Calu3 (cell line): Measurements from ENCODE around the gene NUDT19. TPM values are rescaled to one million over a fixed set of nuclear protein-coding genes. Genes with fewer than 3 reads are reported as not detected.
"Not testable (repeated sequence)": the region's sequence is repeated elsewhere in the genome, so short reads cannot be mapped to it uniquely, and the experiment has no call there.

Source experiments
- BruUV-seq: library from RNA; stranded (reverse); fragments of 400-500 nt; replicated peaks from 2 replicates; lab custom pipeline; 2021; lab: Mats Ljungman, UMichigan
- CTCF ChIA-PET: fragments of 300-600 bp; sonication (Branson Sonifier 250); formaldehyde crosslinking; loops from one replicate; lab custom pipeline; 2022; ENCODE audit warnings: antibody characterized with exemption; lab: Charles Lee
- DNase-seq: peaks from one replicate; pipeline ENCODE4 v3.0.0; 2022
- H3K27ac Mint-ChIP-seq: one replicate; pipeline ENCODE4 v1.8.0; 2022; ENCODE audit warnings: mixed read lengths; ENCODE audit not compliant: unreplicated experiment
- H3K27me3 Mint-ChIP-seq: one replicate; pipeline ENCODE4 v1.8.0; 2022; ENCODE audit warnings: mixed read lengths; ENCODE audit not compliant: unreplicated experiment
- H3K36me3 Mint-ChIP-seq: one replicate; pipeline ENCODE4 v1.8.0; 2022; ENCODE audit warnings: mild to moderate bottlenecking, moderate library complexity, mixed read lengths; ENCODE audit not compliant: insufficient read depth, unreplicated experiment
- H3K4me1 Mint-ChIP-seq: one replicate; pipeline ENCODE4 v1.8.0; 2022; ENCODE audit warnings: mild to moderate bottlenecking, low read depth, mixed read lengths; ENCODE audit not compliant: unreplicated experiment
- H3K4me3 Mint-ChIP-seq: one replicate; pipeline ENCODE4 v1.8.0; 2022; ENCODE audit warnings: mild to moderate bottlenecking, low read depth, moderate library complexity, mixed read lengths; ENCODE audit not compliant: unreplicated experiment
- H3K9me3 Mint-ChIP-seq: one replicate; pipeline ENCODE4 v1.8.0; 2022; ENCODE audit warnings: low read depth, mixed read lengths; ENCODE audit not compliant: unreplicated experiment
- intact Hi-C: fragments of 100-400 bp; cut with micrococcal nuclease; formaldehyde crosslinking; loops from one replicate; pipeline ENCODE4 v1.10.0; 2022; ENCODE audit not compliant: unreplicated experiment
- total RNA-seq: library from RNA; stranded (reverse); gene quantifications from 2 replicates; pipeline ENCODE4 v1.2.3, GENCODE V29; 2022
- TF ChIP-seq, protein P1 (sequence below): fragments of 200-600 bp; IDR thresholded peaks from one replicate; pipeline ENCODE4 v1.8.0; 2022; ENCODE audit warnings: antibody characterized with exemption; ENCODE audit not compliant: unreplicated experiment

The NUDT19 gene
- total RNA-seq, 1 experiment from 2014 or later, result 21.1 TPM

DNA sequence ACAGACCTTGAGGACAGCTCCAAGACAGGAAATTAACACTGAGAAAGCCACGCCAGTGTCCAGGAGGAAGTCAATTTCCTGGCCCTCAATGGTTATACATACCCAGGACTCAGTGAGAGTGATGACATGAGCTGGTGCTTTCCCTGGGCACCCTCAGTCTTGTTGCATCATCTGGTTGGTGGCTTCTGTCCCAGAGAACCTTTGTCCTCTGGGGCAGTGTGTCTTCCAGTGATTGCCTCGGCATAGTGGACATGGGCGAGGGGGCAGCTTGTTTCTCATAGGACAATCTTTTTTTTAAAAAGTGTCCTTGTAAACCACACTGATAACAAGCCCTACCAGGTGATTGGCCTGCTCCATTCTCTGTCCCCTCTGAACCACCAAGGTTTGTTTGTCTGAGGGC lies 5.2 kb downstream of the NUDT19 start:
- H3K4me3 Mint-ChIP-seq, BruUV-seq, H3K9me3 Mint-ChIP-seq, intact Hi-C loops, CTCF ChIA-PET, H3K27me3 Mint-ChIP-seq, H3K27ac Mint-ChIP-seq, DNase-seq: not testable (repeated sequence)
- Mint-ChIP-seq H3K36me3 (peaks cover 46% of the 10 kb centered on the region), H3K4me1 (peaks cover 57% of the 10 kb centered on the region)

DNA sequence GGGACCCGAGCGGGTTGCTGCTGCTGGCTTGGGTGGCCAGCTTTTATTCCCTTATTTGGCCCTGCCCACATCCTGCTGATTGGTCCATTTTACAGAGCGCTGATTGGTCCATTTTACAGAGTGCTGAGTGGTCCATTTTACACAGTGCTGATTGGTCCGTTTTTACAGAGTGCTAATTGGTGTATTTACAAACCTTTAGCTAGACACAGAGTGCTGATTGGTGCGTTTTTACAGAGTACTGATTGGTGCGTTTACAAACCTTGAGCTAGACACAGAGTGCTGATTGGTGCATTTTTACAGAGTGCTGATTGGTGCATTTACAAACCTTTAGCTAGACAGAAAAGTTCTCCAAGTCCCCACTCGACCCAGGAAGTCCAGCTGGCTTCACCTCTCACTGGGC lies 8.5 kb downstream of the NUDT19 start:
- Mint-ChIP-seq H3K4me1 (peaks cover 44% of the 10 kb centered on the region), H3K36me3 (peaks cover 36% of the 10 kb centered on the region)
- H3K27me3 Mint-ChIP-seq, DNase-seq, H3K4me3 Mint-ChIP-seq, CTCF ChIA-PET, H3K27ac Mint-ChIP-seq, intact Hi-C loops, H3K9me3 Mint-ChIP-seq, BruUV-seq: not testable (repeated sequence)

- Mint-ChIP-seq H3K9me3 (peaks cover 5% of the 10 kb centered on the region), H3K4me3 (no peak overlapping the region), H3K27ac (peak overlapping the region; percentile 57), H3K4me1 (peaks cover 27% of the 10 kb centered on the region), H3K36me3 (peaks cover 32% of the 10 kb centered on the region), H3K27me3 (no peaks in the 10 kb centered on the region)
- BruUV-seq, result no TSS peak
- TF ChIP-seq, protein P1, sequence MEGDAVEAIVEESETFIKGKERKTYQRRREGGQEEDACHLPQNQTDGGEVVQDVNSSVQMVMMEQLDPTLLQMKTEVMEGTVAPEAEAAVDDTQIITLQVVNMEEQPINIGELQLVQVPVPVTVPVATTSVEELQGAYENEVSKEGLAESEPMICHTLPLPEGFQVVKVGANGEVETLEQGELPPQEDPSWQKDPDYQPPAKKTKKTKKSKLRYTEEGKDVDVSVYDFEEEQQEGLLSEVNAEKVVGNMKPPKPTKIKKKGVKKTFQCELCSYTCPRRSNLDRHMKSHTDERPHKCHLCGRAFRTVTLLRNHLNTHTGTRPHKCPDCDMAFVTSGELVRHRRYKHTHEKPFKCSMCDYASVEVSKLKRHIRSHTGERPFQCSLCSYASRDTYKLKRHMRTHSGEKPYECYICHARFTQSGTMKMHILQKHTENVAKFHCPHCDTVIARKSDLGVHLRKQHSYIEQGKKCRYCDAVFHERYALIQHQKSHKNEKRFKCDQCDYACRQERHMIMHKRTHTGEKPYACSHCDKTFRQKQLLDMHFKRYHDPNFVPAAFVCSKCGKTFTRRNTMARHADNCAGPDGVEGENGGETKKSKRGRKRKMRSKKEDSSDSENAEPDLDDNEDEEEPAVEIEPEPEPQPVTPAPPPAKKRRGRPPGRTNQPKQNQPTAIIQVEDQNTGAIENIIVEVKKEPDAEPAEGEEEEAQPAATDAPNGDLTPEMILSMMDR, result no peak
- intact Hi-C loops, result no loop called here
- CTCF ChIA-PET, result no interaction called here
- DNase-seq, result no peak
These were observed 10.4 kb downstream of the NUDT19 start for GRCh38 chr19:32702010-32702409.

DNA sequence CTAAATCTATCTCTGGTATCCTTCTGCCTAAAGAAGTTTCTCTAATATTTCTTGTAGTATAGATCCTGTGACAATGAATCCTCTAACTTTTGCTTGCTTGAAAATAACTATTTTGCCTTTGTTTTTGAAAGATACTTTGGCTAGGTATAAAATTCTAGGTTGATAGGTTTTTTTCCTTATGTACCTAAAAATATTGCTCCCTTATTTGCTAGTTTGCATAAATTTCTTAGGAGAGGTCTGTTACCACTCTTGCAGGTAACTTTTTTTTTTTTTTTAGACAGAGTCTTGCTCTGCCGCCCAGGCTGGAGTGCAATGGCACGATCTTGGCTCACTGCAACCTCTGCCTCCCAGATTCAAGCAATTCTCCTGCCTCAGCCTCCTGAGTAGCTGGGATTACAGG lies 12.4 kb downstream of the NUDT19 start:
- intact Hi-C loops, DNase-seq, H3K9me3 Mint-ChIP-seq, H3K27ac Mint-ChIP-seq, H3K4me3 Mint-ChIP-seq, BruUV-seq, CTCF ChIA-PET, H3K27me3 Mint-ChIP-seq: not testable (repeated sequence)
- Mint-ChIP-seq H3K4me1 (peaks cover 21% of the 10 kb centered on the region), H3K36me3 (peaks cover 32% of the 10 kb centered on the region)

DNA sequence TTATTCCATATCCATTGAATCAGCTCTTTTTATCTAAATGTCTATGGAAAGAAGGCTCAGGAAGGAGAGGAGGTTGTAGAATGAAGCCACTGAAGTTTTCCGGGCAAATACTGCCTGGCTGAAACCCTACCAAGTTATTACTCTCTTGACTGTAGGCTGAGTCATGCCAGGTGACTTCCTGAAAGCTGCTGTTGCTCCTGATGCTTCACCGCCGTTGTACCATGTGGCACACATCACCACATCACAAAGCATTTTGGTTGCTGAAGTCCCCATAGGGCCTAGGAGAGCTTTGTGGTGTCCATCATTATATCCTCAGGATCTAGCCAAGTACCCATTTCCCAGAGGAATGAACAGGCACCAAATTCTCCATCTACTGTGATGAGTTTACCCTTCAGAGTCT lies 16.8 kb downstream of the NUDT19 start:
- no peaks in the 10 kb centered on the region for H3K27me3 Mint-ChIP-seq

More for the DNA sequence above, 16.8 kb downstream of the NUDT19 start:
- TF ChIP-seq, protein P1, result no peak
- no peaks in the 10 kb centered on the region for H3K4me1 Mint-ChIP-seq
- peaks cover 38% of the 10 kb centered on the region for H3K36me3 Mint-ChIP-seq
- no peak for DNase-seq
- peak overlapping the region; percentile 37 for H3K27ac Mint-ChIP-seq
- CTCF ChIA-PET, result interaction anchor here (0.7 kb wide), 2 partner anchors 10 to 41 kb away, joined by 3 to 5 read pairs; no protein-coding TSS in a partner anchor
- intact Hi-C loops, result no loop called here
- no peak overlapping the region for H3K4me3 Mint-ChIP-seq
- no TSS peak for BruUV-seq
- H3K9me3 Mint-ChIP-seq, result peaks cover 3% of the 10 kb centered on the region
